GM03348 (cell line): ENCODE data around the gene GPX6.
"Not testable (repeated sequence)": the region's sequence is repeated elsewhere in the genome, so short reads cannot be mapped to it uniquely, and the experiment has no call there.

Source experiments
- DNase-seq: peaks from one replicate; pipeline ENCODE4 v3.0.0; 2012; ENCODE audit warnings: low spot score

GPX6 gene, protein sequence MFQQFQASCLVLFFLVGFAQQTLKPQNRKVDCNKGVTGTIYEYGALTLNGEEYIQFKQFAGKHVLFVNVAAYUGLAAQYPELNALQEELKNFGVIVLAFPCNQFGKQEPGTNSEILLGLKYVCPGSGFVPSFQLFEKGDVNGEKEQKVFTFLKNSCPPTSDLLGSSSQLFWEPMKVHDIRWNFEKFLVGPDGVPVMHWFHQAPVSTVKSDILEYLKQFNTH

DNA sequence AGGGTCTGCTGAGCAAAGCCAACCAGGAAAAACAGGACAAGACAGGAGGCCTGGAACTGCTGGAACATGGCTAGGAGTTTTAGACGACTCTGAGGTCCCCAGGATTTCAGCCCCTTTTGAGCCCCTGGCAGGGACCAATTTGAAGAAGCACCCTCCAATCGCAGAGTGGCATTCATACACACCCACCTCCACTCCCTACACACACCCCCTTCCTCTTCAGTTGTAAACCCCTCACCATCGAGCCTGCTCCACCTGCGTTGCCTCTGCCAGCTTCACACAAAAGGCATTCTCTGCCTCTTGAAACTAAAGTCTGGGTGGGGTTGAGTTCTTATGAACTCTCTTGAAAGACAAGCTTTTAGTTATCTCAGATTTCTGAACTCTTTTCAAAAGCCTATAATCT, at the start of gene GPX6:
GPX6 (minus strand) TSS at position 118 of the 400 bp plus-strand sequence; CDS start at position 68, 50 bp downstream.
- no peak for DNase-seq

DNA sequence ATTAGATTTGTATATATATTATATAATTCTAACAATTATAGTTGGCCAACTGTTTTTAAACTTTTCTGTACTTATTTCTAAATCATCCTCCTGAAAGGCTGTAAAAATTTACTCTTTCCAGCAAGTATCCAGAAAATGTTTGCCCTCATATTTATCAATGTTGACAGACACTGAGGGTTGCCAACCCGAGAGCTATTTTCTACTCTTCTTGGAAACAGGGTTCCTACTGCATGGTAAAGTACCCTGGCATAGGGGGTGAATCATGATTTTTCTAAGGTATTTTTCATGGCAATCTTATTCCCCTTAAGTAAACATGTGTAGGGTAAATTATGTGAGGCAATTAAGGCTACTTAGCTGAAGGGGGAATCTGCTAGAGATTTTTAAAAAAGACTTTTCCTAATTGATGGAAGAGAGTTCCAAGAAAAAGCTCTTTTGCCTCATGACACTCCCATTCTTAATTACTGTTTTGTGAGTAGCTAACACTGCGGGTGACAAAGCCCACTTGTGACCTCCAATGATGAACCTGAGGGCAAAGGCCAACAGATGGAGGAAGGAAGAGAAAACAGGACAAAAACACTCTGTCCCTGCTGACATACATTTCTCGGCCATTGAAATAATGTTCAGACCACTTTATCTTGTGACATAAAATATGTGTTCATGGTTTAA, 48.0 kb upstream of the GPX6 start:
- no peak for DNase-seq

DNA sequence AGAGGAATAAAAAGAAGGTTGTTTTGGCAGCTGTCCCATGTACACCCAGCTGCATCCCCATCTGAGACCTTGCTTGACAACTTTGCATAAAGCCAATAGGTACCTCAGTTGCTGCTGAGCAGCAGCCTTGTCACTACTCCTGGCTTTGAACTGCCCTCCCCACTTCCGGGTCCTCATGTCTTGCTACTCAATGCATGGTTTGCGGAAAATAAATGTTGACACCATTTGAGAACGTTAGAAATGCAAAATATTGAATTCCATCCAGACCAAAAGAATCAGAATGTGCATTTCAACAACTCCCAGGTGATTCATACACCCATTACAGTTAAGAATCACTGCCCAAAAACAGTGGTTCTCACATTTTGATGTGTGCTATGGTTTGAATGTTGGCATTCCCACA, 43.0 kb upstream of the GPX6 start:
- no peak for DNase-seq

- no peak for DNase-seq
Measured at GRCh38 chr6:28555136-28555535, 39.5 kb upstream of the GPX6 start.

DNA sequence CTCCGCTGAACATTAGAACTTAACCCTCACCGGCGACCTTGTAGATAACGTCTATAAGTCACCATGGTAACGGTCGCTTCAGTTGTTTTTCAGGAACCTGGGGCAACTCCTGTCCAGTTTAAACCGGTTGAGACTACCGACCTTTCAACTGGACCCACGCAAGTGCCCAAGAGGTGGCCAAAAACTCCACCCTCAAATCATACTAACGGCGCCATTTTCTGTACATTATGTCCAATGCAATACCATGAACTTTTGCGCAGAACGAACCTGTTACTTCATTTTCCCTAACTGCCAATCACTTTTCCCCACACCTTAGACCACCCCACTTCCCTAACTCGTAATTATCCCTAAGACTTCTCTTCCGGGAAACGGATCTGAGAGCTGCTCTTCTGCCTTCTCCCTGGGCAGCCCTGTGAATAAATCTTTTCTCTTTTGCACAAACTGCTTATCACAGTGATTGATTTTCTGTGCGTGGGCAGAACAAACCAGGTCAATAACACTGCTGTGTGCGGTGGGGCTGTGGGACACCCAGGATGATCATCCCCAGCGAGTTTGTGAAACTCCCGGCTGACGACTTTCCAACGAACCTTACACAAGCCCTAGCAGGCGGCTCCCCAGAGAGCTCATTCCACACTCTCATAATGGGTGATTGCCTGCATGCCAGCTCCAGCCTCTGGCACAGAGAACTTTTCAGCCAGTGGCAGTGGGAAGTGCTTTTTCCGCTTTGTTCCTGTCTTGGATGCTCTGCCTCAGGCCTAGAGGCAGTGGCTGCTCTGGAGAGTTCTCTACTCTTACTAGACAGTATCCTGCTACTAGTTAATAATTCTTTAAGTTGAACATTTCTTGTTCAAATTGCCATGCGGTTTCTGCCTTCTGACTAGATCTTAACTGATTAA, 38.6 kb upstream of the GPX6 start:
- DNase-seq: no peak

DNA sequence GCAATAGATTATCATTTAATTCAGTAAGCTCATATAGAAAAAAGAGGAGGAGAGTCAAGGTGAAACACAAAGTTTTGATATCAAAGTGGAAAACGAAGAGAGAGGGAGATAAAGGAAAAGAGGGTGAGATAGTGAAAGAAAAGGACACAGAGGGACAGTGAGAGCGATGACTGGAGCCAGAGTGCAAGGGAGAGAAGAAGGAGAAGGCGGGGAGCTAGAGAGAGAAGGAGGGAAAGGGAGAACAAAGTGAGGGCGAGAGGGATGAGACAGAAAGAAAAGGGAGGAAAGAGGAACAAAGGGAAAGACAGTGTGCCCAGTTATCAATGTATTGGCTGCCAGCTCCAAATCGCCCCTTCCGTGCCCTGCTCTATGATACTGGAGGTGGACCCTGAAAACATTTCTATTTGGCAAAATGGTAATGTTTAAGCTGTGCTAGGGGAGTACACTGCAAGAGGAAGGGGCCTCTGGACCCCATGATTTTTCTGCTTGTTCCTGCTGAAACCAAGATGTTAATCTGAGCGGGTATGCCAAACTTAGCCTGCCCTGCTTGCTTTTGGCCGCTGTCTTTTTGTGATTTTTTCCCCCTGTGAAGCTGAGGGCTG, 37.9 kb upstream of the GPX6 start:
- no peak for DNase-seq

GRCh38 chr6:28551891-28552666, 36.5 kb upstream of the GPX6 start:
- no peak for DNase-seq

DNA sequence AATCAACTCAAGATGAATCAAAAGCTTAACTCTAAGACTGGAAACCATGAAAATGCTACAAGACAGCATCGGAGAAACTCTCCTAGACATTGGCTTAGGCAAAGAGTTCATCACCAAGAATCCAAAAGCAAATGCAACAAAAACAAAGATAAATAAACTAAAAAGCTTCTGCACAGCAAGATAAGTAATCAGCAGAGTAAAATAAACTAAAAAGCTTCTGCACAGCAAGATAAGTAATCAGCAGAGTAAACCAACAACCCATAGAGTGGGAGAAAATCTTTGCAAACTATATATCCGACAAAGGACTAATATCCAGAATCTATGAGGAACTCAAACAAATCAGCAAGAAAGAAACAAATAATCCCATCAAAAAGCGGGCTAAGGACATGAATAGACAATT, 31.4 kb upstream of the GPX6 start:
- not testable (repeated sequence) for DNase-seq

DNA sequence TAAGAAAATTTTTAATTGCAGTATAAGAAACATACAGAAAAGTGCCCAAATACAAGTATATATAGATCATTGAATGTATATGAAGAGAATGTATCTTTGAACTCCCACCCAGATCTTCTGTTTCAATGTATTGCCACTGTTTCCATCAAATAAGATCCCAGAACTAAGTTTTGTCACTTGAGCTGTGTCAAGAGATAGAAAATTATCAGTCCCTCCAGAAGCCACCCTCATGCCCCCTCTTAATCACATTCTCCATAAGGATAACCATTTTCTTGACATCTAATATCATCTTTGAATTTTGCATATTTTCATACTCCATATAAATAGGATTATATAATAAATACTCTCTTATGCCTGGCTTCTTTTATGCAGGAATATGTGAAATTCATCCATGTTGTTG, 30.4 kb upstream of the GPX6 start:
- DNase-seq: no peak

- DNase-seq: peak; percentile 19
Measured at GRCh38 chr6:28543651-28544610, 28.3 kb upstream of the GPX6 start.

GRCh38 chr6:28542440-28543296, 27.1 kb upstream of the GPX6 start:
- DNase-seq: peak; percentile 54

DNA sequence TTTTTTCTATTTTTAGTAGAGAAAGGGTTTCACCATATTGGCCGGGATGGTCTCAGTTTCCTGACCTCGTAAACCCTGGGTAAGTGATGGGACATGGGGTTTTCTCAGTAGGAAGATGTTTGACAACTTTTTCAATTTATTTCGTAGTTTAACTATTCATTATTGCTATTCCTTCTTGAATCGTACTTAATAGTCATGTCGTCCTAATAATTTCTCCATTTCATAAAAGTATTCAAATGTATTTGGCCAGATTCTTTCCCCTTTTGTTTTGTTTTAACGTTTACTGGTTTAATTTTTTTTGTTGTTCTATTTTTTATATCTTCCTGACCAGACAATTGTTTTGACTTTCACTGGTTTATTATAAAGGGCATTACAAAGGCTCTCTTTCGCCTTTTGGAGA, 26.4 kb upstream of the GPX6 start:
- DNase-seq: no peak

GRCh38 chr6:28537509-28538140, 22.0 kb upstream of the GPX6 start:
- no peak for DNase-seq

DNA sequence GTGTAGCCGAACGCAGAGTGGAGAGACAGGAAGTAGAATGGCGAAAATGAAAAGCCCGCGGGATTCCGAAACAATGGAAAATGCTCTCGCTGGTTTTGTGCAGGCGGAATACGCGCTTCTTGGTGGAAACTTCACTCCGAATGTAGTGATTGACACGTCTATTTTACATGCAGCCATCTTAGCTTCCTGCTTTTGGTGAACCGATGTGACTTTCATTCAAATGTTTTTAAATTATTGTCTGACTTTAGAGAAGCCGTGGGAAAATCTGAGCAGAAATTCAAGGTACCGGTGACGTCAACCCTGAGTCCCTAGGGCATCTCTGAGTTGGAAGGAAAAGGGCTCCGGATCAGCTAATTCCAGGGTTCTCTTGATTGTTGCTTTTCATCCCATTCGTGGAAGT, 21.5 kb upstream of the GPX6 start:
- no peak for DNase-seq

DNA sequence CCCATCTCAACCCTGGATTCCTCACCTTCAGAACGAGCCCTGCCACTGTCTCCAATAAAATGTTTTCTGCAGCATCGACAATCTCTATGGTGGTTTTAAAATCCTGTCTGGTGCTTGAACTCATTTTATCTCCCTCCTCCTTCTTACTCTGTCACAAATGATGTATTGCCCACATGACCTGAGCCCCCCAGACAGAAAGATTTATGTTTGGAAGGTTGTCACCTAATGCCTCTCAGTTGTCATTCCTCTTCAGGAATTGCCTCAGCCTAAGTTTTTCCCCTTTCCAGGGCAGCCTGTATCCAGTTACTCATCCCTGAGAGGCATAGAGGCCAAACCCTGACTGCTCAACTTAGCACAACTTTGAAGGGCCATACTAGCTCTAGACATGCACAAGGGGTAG, 19.3 kb upstream of the GPX6 start:
- DNase-seq: no peak

GRCh38 chr6:28534306-28534705, 18.7 kb upstream of the GPX6 start:
- no peak for DNase-seq

- DNase-seq: no peak
Measured at GRCh38 chr6:28531479-28532128, 16.0 kb upstream of the GPX6 start.

DNA sequence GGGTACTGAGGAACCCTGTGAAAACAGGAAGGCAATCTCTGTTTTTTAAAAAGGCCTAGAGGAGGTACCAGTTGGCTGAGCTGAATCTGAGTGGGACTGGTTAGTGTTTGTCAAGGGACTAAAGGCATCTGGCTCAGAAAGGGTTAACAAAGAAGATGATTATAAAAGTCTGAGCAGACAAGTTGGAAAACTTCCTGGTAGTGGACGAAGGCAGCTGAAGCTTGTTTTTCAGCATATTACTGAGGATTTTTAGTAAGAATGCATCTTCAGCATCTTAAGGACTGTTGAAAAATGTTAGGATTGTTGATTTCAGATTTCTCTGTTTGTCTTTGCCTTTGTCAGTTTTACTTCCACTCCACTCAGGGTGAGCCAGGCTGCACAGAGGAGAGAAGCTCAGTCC, 15.2 kb upstream of the GPX6 start:
- DNase-seq: no peak
